Adipocyte (in vitro differentiated cells): ENCODE data around the gene RCL1.
"Not testable (repeated sequence)": the region's sequence is repeated elsewhere in the genome, so short reads cannot be mapped to it uniquely, and the experiment has no call there.

Source experiments
- DNase-seq: peaks from one replicate; pipeline ENCODE4 v3.0.0-alpha.2; 2015; ENCODE audit warnings: low read depth
- H3K27me3 ChIP-seq: replicated peaks from 2 replicates; pipeline ENCODE4 v1.7.0; 2013; ENCODE audit warnings: mild to moderate bottlenecking, low read length, moderate library complexity; ENCODE audit not compliant: control insufficient read depth, insufficient read depth
- H3K36me3 ChIP-seq: 2 replicates; pipeline ENCODE4 v1.7.0; 2013; ENCODE audit warnings: low read length, mild to moderate bottlenecking, moderate library complexity; ENCODE audit not compliant: control insufficient read depth, insufficient read depth, severe bottlenecking
- H3K4me1 ChIP-seq: 2 replicates; pipeline ENCODE4 v1.7.0; 2013; ENCODE audit warnings: mild to moderate bottlenecking, low read length, moderate library complexity; ENCODE audit not compliant: control insufficient read depth, insufficient read depth
- H3K4me3 ChIP-seq: 2 replicates; pipeline ENCODE4 v1.7.0; 2013; ENCODE audit warnings: mild to moderate bottlenecking, low read length, moderate library complexity
- H3K9ac ChIP-seq: 2 replicates; pipeline ENCODE4 v1.7.0; 2013; ENCODE audit warnings: mild to moderate bottlenecking, low read length, moderate library complexity
- H3K9me3 ChIP-seq: 2 replicates; pipeline ENCODE4 v1.7.0; 2013; ENCODE audit warnings: mild to moderate bottlenecking, low read length, moderate library complexity; ENCODE audit not compliant: control insufficient read depth

RCL1 gene

GRCh38 chr9:4792572-4793458 is at the start of gene RCL1:
RCL1 (plus strand) TSS chr9:4792944; CDS start chr9:4793092, 148 bp downstream.
- no peaks in the 10 kb centered on the region for H3K36me3 ChIP-seq
- H3K4me1 ChIP-seq: peaks cover 16% of the 10 kb centered on the region
- H3K27me3 ChIP-seq: no peaks in the 10 kb centered on the region
- no peaks in the 10 kb centered on the region for H3K9me3 ChIP-seq
- H3K4me3 ChIP-seq: peak within 1 kb of the TSS; percentile 98
- peak; percentile 98 for DNase-seq
- H3K9ac ChIP-seq: peak within 1 kb of the TSS; percentile 90

DNA sequence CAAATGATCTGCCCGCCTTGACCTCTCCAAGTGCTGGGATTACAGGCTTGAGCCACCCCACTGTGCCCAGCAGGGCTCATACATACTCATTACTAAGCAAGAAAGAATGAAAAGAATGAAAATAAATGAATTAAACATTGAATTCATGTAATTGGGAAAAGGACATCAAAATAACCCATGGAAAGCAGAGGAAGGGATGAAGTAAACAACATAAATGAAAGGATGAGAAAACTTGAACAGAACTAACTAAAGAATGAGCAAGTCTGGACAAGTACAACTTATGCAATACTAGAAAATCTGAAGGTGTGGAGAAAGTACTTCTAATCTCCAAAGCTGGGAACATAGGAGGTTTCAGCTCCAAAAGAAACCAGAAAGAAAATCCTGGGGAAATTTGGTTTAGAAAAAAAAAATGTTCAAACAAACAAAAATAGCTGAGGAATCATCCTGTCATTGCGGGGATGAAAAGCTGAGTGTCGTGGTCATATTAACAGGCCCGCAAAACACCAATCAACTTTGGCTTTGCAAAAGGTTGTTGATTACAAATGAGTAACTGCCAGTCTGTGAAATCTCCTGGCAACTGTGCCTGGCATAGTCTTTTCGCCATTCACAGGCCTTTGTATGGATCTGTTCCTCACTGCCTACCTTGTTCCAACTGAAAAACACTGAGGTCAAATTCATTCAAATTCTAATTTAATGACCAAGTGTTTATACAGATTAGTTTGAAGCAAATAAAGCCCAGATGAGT is 49.4 kb upstream of the RCL1 start:
- H3K9ac ChIP-seq: peak overlapping the region; percentile 29
- H3K4me3 ChIP-seq: no peak overlapping the region
- no peaks in the 10 kb centered on the region for H3K36me3 ChIP-seq
- peak; percentile 34 for DNase-seq
- H3K27me3 ChIP-seq: no peaks in the 10 kb centered on the region
- H3K9me3 ChIP-seq: no peaks in the 10 kb centered on the region
- H3K4me1 ChIP-seq: peaks cover 30% of the 10 kb centered on the region

DNA sequence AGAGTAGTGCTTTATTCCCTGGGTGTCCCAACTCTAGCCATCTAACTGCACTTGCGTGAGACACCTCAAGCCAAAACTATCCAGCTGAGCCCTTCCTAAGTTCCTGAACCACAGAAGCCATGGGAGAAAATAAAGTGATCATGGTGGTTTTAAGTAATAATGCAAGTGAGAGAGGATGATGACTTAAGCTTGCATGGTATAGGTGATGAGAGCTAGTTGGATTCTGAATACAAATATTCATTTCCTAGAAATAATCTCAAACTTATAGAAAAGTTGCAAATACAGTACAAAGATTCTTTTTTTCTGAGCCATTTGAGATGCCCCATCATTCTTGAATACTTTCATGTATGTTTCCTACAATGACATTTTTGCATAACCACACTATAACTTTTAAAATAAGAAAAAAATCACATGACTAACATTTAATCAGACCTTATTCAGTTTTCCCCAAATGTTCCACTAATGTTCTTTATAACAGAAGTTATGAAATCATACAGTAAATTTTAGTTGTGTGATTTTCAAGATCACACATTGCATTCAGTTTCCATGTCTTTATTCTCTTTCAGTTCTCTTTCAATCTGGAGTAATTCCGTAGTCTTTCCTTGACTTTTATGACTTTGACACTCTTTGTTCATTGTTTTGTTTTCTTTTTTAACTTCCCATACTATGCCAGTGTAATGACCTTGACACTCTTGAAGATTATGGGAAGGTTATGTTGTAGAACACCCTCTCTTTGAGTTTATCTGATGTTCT is 46.3 kb upstream of the RCL1 start:
- no peaks in the 10 kb centered on the region for H3K9me3 ChIP-seq
- H3K27me3 ChIP-seq: no peaks in the 10 kb centered on the region
- peaks cover 19% of the 10 kb centered on the region for H3K4me1 ChIP-seq
- DNase-seq: no peak
- no peak overlapping the region for H3K9ac ChIP-seq
- no peak overlapping the region for H3K4me3 ChIP-seq
- no peaks in the 10 kb centered on the region for H3K36me3 ChIP-seq

GRCh38 chr9:4748612-4749011 is 44.1 kb upstream of the RCL1 start:
- peaks cover under 1% of the 10 kb centered on the region for H3K4me1 ChIP-seq
- no peaks in the 10 kb centered on the region for H3K9me3 ChIP-seq
- H3K9ac ChIP-seq: no peak overlapping the region
- H3K36me3 ChIP-seq: no peaks in the 10 kb centered on the region
- no peaks in the 10 kb centered on the region for H3K27me3 ChIP-seq
- no peak overlapping the region for H3K4me3 ChIP-seq
- no peak for DNase-seq

- Histone ChIP-seq H3K4me1 (no peaks in the 10 kb centered on the region), H3K36me3 (no peaks in the 10 kb centered on the region), H3K4me3 (no peak overlapping the region), H3K9ac (no peak overlapping the region), H3K9me3 (no peaks in the 10 kb centered on the region), H3K27me3 (no peaks in the 10 kb centered on the region)
- peak; percentile 84 for DNase-seq
Observed at GRCh38 chr9:4750023-4750673, 42.6 kb upstream of the RCL1 start.

GRCh38 chr9:4754530-4754929 is 38.2 kb upstream of the RCL1 start:
- not testable (repeated sequence) for H3K9ac ChIP-seq, H3K4me1 ChIP-seq, H3K36me3 ChIP-seq, H3K27me3 ChIP-seq, H3K9me3 ChIP-seq, DNase-seq, H3K4me3 ChIP-seq

GRCh38 chr9:4755026-4755609 is 37.6 kb upstream of the RCL1 start:
- peaks cover 6% of the 10 kb centered on the region for H3K27me3 ChIP-seq
- H3K9me3 ChIP-seq: no peaks in the 10 kb centered on the region
- no peaks in the 10 kb centered on the region for H3K36me3 ChIP-seq
- no peaks in the 10 kb centered on the region for H3K4me1 ChIP-seq
- H3K9ac ChIP-seq: no peak overlapping the region
- no peak overlapping the region for H3K4me3 ChIP-seq
- peak; percentile 43 for DNase-seq

GRCh38 chr9:4756420-4756819 is 36.3 kb upstream of the RCL1 start:
- no peak overlapping the region for H3K9ac ChIP-seq
- H3K36me3 ChIP-seq: no peaks in the 10 kb centered on the region
- H3K4me1 ChIP-seq: no peaks in the 10 kb centered on the region
- peaks cover 10% of the 10 kb centered on the region for H3K27me3 ChIP-seq
- no peak for DNase-seq
- H3K4me3 ChIP-seq: no peak overlapping the region
- H3K9me3 ChIP-seq: no peaks in the 10 kb centered on the region

GRCh38 chr9:4760122-4760521 is 32.6 kb upstream of the RCL1 start:
- peaks cover 9% of the 10 kb centered on the region for H3K4me1 ChIP-seq
- H3K9me3 ChIP-seq: no peaks in the 10 kb centered on the region
- H3K9ac ChIP-seq: no peak overlapping the region
- H3K36me3 ChIP-seq: no peaks in the 10 kb centered on the region
- peaks cover 22% of the 10 kb centered on the region for H3K27me3 ChIP-seq
- no peak overlapping the region for H3K4me3 ChIP-seq
- no peak for DNase-seq

DNA sequence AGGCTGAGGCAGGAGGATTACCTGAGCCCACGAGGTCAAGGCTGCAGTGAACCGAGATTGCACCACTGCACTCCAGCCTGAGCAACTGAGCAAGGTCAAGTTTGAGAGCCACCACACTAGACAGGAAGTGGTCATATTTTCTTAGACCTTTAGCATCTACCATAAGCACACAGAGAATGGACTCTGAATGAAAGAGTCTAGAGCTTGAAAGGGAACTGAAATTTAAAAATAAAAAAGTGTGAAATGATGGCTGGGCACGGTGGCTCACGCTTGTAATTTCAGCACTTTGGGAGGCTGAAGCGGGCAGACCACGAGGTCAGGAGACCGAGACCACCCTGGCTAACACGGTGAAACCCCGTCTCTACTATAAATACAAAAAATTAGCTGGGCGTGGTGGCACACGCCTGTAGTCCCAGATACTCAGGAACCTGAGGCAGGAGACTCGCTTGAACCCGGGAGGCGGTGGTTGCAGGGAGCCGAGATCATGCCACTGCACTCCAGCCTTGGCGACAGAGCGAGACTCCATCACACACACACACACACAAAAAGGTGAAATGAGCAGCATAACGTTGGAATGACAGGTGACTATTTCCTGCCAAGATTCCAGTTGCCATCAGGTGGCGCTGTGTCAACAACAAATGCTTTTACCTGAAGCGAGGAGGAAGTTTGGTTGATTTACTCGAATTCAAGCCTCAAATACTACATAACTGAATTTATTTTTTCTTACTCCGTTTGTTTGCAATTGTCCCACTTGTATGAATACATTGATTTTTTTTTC is 30.4 kb upstream of the RCL1 start:
- H3K9ac ChIP-seq: no peak overlapping the region
- H3K9me3 ChIP-seq: no peaks in the 10 kb centered on the region
- H3K4me1 ChIP-seq: peaks cover 9% of the 10 kb centered on the region
- peak; percentile 85 for DNase-seq
- H3K36me3 ChIP-seq: no peaks in the 10 kb centered on the region
- peaks cover 22% of the 10 kb centered on the region for H3K27me3 ChIP-seq
- H3K4me3 ChIP-seq: no peak overlapping the region
